IPS-15b (cell line): ENCODE measurements around the gene MMRN2.
A peak's percentile ranks its signal among the peaks of the same experiment; 100 is the strongest.

Source experiments
- H3K27me3 ChIP-seq: one replicate; pipeline ENCODE4 v1.6.1; 2013; ENCODE audit warnings: low read length; ENCODE audit not compliant: control insufficient read depth, insufficient read depth
- H3K36me3 ChIP-seq: one replicate; pipeline ENCODE4 v1.6.1; 2013; ENCODE audit warnings: low read length; ENCODE audit not compliant: control insufficient read depth, insufficient read depth
- H3K4me1 ChIP-seq: one replicate; pipeline ENCODE4 v1.6.1; 2013; ENCODE audit warnings: mild to moderate bottlenecking, low read length; ENCODE audit not compliant: control insufficient read depth, insufficient read depth
- H3K4me3 ChIP-seq: one replicate; pipeline ENCODE4 v1.5.1; 2013; ENCODE audit warnings: low read depth, low read length
- H3K9ac ChIP-seq: one replicate; pipeline ENCODE4 v1.6.1; 2013; ENCODE audit warnings: low read depth, mild to moderate bottlenecking, low read length
- H3K9me3 ChIP-seq: one replicate; pipeline ENCODE4 v1.6.1; 2013; ENCODE audit warnings: mild to moderate bottlenecking, low read length; ENCODE audit not compliant: control insufficient read depth, insufficient read depth

The MMRN2 gene

DNA sequence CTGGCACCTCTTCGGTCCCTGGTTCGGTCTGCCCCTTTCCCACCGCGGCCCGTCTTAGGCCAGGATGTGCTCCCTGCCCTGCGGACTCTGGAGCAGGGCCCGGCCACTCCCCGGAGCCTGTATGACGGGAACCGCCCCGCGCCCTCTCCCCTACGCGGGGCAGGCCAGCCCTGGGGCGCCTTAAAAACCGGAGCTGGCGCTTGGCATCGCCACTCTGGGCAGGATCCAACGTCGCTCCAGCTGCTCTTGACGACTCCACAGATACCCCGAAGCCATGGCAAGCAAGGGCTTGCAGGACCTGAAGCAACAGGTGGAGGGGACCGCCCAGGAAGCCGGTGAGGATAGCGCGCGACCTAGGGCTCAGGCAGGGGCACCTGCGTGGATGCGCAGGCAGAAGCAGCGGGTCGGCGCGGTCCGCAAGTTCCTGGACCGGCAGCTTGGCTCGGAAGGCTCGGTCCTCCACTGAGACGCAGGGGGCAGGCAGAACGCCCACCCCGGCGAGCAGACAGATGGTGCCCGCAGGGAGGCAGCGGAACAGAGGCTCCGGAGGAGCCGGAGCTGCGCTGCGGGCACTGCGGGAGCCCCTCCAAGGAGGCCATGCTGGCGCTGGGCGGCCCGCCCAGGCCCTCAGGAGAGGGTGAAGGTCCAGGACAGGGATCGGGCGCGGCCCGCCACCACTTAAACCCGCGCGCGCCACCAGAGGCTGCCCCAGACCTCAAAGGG is 11.0 kb upstream of the MMRN2 start, which contains the start of gene ADIRF:
Gene ADIRF, plus strand, starts transcription at position 212 of the 723 bp plus-strand sequence. Its CDS starts 63 bp downstream, at position 275.
- Histone ChIP-seq H3K4me1 (peaks cover 13% of the 10 kb centered on the region), H3K27me3 (peaks cover 15% of the 10 kb centered on the region), H3K36me3 (no peaks in the 10 kb centered on the region), H3K9me3 (no peaks in the 10 kb centered on the region), H3K4me3 (no peak within 1 kb of the TSS), H3K9ac (peak within 1 kb of the TSS; percentile 37)

DNA sequence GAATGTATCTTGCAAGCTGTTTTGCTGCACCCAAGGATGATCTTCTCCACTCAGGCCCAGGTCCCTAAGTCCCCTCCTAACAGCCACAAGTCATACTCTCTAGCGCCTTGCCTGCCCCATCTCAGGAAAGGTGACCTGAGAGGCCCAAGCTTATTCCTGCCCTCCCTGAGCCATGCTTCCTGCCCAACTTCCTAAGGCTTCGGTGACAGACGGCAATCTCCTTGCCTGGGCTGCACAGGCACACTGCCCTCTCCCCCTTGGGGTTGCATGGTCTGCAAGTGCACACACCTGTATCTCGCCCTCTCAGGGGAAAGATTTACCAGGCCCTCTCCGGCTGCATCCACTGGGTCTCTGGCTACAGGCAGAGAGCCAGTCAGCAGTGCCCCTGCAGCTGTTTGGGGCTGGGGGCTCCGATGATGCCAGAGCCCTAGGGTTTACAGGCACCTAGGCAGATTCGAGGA is 10.1 kb upstream of the MMRN2 start:
- Histone ChIP-seq H3K4me1 (peaks cover 12% of the 10 kb centered on the region), H3K27me3 (peaks cover 6% of the 10 kb centered on the region), H3K4me3 (no peak overlapping the region), H3K36me3 (no peaks in the 10 kb centered on the region), H3K9ac (peak overlapping the region; percentile 37), H3K9me3 (no peaks in the 10 kb centered on the region)

DNA sequence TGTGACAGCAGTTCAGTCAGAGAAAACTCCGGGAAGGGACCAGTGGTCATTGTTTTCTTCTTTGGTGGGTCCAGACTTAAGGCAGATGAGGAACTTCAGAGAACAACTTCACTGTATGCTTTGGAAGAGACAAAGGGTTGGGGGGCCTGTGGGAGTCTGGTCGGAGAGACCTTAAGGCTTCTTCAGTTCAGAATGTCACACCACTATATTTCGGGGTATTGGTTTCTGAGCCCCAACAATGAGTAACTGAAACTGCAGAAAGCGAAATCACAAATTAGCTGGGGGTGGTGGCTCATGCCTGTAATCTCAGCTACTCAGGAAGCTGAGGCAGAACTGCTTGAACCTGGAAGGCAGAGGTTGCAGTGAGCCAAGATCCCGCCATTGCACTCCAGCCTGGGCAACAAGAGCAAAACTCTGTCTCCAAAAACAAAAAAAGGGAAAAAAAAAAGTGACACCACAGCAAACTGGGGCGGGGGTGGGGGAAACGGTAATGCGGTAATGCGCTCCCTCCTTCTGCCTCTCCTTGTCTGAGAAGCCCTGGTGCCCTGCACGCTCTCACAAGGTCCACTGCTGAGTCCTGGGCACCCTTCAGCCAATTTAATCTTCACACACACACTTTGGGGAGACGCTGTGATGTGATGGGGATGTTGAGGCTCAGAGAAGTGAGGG is 8.7 kb upstream of the MMRN2 start:
- H3K4me1 ChIP-seq: peaks cover 12% of the 10 kb centered on the region
- H3K36me3 ChIP-seq: no peaks in the 10 kb centered on the region
- no peak overlapping the region for H3K4me3 ChIP-seq
- no peaks in the 10 kb centered on the region for H3K27me3 ChIP-seq
- no peaks in the 10 kb centered on the region for H3K9me3 ChIP-seq
- H3K9ac ChIP-seq: no peak overlapping the region

DNA sequence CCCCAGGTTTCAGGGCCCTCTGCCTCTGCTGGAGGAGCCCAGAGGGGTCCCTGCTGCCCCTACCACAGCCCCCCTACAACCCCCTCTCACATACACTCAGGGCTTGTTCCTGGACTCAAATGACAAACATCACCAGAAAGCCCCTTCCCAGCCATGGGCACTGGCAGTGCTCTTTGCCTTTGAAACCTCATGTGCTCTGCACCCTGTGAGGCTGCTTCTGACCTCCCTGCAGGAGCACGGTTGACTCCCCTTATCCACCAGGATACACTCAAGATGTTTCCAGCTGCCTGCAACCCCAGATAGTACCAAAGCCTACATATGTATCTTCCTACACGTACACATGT is 7.4 kb upstream of the MMRN2 start:
- Histone ChIP-seq H3K4me3 (no peak overlapping the region), H3K9me3 (no peaks in the 10 kb centered on the region), H3K4me1 (peaks cover 14% of the 10 kb centered on the region), H3K36me3 (no peaks in the 10 kb centered on the region), H3K27me3 (no peaks in the 10 kb centered on the region), H3K9ac (no peak overlapping the region)

DNA sequence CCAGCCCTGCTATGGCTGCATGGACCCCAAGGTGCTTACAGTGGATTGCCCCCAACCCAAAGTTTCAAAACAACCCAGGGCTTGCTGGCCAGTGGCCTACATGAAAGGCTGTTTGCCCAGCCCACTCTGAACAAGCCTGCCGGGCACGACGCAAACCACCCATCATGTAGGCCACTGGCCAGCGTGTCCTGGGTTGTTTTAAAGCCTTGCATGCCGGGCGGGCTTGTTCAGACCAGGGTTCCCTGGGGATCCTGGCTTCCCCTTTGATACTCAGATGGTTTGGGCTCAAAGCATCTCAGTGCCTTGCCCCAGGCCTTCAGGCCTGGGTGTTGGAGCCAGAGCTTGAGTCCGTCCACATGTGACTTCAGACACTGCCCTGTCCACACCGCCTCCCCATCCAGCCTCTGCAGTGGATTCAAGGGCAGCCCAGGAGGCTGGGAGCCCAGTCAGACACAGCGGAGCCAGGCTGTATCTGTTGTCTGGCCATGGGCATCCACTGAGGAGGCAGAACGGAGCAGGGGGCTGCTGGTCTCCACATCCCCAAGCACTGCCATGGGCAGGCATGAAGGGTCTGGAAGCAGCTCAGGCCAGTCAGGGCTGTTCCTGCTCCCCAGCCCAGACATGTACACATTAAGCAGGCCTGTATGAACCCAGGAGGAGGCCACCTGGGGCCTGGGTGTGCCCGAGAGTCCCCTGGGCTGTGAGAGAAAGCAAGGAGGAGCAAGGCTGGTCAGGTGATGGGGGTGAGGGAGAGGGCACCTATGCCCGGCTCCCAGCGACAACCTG is 6.8 kb upstream of the MMRN2 start:
- Histone ChIP-seq H3K27me3 (no peaks in the 10 kb centered on the region), H3K4me1 (peaks cover 11% of the 10 kb centered on the region), H3K4me3 (no peak overlapping the region), H3K36me3 (no peaks in the 10 kb centered on the region), H3K9ac (no peak overlapping the region), H3K9me3 (no peaks in the 10 kb centered on the region)

DNA sequence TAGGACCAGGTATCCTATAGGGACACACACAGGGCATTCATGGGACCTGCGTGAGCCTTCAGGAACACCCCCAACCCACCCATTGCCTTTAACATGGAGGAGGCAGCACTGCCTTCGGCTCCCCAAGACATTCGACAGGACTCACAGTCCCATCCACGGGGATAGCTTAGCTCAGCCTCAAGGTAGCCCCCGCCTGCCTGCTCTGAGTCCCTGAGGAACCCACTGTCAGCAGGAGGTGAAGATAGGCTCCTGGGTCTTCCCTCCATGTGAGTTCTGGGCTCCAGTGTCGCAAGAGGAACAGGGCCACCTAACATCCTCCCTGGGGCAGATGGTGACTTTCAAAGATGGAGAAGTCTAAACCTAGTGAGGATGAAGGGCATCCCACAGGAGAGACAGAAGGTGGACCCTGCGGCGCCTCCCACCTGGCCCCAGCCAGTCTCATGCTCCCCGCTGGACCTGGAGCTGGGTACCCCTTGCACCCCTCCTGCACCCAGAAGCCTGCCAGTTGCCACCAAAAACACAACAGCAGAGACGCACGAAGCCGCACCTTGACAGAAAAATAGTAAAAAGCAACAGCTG is 6.0 kb upstream of the MMRN2 start:
- Histone ChIP-seq H3K27me3 (no peaks in the 10 kb centered on the region), H3K9ac (no peak overlapping the region), H3K4me1 (peaks cover 11% of the 10 kb centered on the region), H3K9me3 (no peaks in the 10 kb centered on the region), H3K4me3 (no peak overlapping the region), H3K36me3 (no peaks in the 10 kb centered on the region)

DNA sequence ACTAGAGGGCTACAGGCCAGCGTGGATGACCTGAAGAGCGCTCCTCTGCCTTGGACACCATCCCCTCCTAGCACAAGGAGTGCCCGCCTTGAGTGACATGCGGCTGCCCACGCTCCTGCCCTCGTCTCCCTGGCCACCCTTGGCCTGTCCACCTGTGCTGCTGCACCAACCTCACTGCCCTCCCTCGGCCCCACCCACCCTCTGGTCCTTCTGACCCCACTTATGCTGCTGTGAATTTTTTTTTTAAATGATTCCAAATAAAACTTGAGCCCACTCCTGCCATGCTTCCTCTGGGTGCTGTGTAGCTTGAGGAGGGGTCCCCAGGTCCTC is 5.5 kb upstream of the MMRN2 start:
- H3K4me1 ChIP-seq: peaks cover 11% of the 10 kb centered on the region
- H3K9me3 ChIP-seq: no peaks in the 10 kb centered on the region
- no peaks in the 10 kb centered on the region for H3K36me3 ChIP-seq
- no peak overlapping the region for H3K9ac ChIP-seq
- no peak overlapping the region for H3K4me3 ChIP-seq
- H3K27me3 ChIP-seq: no peaks in the 10 kb centered on the region

DNA sequence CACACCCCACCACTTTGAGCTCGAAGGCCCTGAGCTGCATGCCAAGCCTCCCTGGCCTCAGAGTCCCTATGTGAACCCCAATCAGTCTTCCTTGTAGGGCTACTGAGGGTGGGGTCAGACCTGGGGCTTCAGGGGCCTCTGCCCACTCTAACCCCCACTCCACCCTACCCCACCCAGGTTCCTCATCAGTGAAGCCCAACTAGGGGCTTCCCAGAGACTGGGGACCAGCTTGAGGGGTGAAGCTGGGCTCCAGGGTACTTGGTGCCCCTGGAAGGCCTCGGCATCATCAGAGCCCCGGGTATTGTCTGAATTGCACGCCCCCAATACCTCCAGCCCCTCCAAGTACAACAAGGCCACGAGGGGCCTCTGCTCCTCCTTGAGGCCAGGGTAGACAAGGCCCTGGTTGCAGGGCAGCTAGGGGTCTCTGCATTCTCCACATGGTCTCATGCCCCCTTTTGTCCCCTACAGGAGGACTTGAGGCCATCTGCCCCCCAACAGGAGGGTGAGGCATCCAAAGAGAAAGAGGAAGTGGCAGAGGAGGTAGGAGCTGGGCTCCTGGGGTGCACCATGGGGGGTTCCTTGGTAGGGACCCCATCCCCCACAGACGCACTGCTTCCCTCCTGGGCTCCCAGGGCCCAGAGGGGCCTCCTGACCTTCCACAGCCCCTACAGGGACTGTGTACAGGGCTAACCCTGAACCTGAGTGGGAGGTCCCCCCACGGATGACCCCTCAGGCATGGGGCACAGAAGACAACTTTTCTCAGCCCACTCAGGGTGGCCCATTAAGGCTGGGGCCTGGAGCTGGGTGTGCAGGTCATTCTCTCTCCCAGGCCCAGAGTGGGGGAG is 4.9 kb upstream of the MMRN2 start:
- peaks cover 11% of the 10 kb centered on the region for H3K4me1 ChIP-seq
- no peak overlapping the region for H3K4me3 ChIP-seq
- no peak overlapping the region for H3K9ac ChIP-seq
- no peaks in the 10 kb centered on the region for H3K36me3 ChIP-seq
- no peaks in the 10 kb centered on the region for H3K9me3 ChIP-seq
- H3K27me3 ChIP-seq: no peaks in the 10 kb centered on the region

DNA sequence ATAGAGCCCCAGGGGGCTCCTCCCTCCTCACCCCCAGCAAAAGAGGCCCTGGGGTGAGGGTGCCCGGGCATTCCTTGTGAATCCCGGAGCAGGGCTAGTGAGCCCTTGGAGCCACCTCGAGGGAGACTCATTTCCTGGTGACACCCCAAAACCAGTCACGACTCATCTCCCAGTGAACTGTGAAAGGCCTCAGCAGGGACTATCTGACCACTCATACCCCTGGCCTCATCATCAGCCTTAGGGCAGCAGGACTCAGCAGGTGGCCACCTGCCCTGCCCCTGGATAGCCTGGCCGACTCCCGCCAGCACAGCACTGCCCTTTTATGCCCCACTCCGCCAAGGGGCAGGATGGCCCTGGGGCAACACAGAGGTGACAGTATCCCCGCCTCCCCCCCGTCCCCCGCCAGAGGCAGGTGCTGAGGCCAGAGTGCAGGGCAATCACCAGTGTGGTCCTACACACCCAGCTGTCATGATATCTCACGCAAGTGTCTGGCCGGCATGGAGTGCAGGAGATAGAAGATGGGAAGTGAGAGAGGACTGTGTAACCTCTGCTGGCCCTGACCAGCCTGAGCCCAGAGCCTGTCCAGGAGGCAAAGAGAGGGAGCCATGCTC is 4.2 kb upstream of the MMRN2 start:
- H3K27me3 ChIP-seq: no peaks in the 10 kb centered on the region
- H3K4me3 ChIP-seq: no peak overlapping the region
- peaks cover 8% of the 10 kb centered on the region for H3K4me1 ChIP-seq
- no peak overlapping the region for H3K9ac ChIP-seq
- H3K36me3 ChIP-seq: no peaks in the 10 kb centered on the region
- H3K9me3 ChIP-seq: no peaks in the 10 kb centered on the region

DNA sequence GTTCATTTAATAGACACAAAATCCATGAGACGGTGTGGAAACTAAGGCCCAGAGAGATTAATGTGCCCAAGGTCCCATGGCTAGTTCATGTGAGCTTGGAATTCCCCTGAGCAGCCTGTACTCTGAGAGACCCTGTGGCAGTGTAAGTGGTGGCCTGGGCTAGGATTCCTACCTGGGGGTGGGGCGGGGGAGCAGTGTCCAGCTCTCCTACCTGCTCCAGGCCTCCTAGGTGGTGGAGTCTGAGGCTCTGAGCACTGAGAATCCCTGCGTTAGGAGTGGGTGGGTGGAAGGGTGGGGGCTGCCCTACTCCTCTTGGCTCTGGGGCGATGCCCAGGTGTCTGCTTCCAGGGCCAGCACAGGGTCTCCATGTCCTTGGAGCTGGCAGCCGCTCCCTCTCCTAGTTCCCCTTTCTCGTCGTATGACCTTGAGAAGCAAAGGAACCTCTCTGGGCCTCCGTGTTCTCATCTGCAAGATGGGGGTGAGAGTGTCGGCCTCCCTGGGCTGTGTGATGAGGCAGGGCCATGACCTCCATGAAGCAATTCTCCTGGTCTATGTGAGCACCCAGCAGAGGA is 3.5 kb upstream of the MMRN2 start:
- no peak overlapping the region for H3K4me3 ChIP-seq
- no peak overlapping the region for H3K9ac ChIP-seq
- no peaks in the 10 kb centered on the region for H3K27me3 ChIP-seq
- no peaks in the 10 kb centered on the region for H3K9me3 ChIP-seq
- no peaks in the 10 kb centered on the region for H3K36me3 ChIP-seq
- peaks cover 10% of the 10 kb centered on the region for H3K4me1 ChIP-seq
